Right ventricle myocardium inferior (tissue), 1 donor: Measurements from ENCODE around the gene SOX11. TPM values are rescaled to one million over a fixed set of nuclear protein-coding genes. Genes with fewer than 3 reads are reported as not detected.
"Not testable (repeated sequence)": the region's sequence is repeated elsewhere in the genome, so short reads cannot be mapped to it uniquely, and the experiment has no call there.

Experiments used
- ATAC-seq: fragments of 200-7000 bp; cut with Tn5 transposase; one replicate; pipeline ENCODE4 v1.9.1; 2020; ENCODE audit warnings: mild to moderate bottlenecking, moderate library complexity
- DNase-seq: peaks from one replicate; pipeline ENCODE4 v3.0.0; 2021; ENCODE audit errors: missing footprints
- intact Hi-C: fragments of 100-400 bp; cut with DNase I; formaldehyde crosslinking; loops from one replicate; pipeline ENCODE4 v1.11.0; 2022
- long read RNA-seq: library from polyadenylated mRNA; unstranded; transcript quantifications from one replicate; pipeline ENCODE4 v2.0.0, GENCODE V29; 2021
- total RNA-seq: library from RNA; stranded (reverse); fragmentation: NEBNext Ultra II Directional; extraction: Animal tissue kit (Norgen Biotek cat#: 25700); gene quantifications from one replicate; pipeline ENCODE4 v1.2.1, GENCODE V29; 2021
- donor health status: DM: no; HTN: yes; CAD: no; lungs with severe emphysema.

The SOX11 gene
- 1.1 TPM for total RNA-seq
- long read RNA-seq, full-length matches to known transcripts: 1 of 1 reads
- long read RNA-seq, partial matches to known transcripts: 0 of 1 reads
- long read RNA-seq, other reads (novel, unspliced or antisense): 0 of 1 reads

DNA sequence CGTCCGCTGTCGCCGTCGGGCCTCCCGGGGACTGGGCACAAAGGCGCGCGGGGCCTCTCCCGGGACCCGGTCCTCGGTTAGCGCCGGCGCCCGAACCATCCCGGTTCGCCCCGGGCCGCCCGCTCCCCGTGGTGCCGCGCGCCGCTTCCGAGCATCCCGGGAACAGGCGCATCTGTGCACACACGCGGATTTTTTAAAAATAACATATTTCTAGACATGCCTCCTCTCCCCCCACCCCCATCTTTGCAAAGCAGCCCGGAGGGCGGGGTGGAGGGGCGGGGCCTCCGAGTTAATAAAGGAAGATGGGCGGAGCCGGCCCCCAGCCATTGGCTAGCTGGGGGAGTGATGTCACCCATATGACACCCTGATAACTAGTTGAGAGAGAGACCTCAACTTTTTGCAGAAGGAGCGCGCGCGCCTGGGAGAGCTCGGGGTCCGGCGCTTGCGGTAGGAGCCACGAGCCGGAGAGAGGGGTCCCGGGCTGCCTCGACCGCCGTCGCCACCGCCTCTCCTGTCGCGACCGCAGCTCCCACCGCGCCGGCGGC lies at the start of gene SOX11:
Gene SOX11 (plus strand): TSS at position 400 of the 545 bp plus-strand sequence. CDS start 338 bp downstream, outside the sequence.
- peak; percentile 62 for ATAC-seq
- peak; percentile 71 for DNase-seq
- intact Hi-C loops: no loop called here

DNA sequence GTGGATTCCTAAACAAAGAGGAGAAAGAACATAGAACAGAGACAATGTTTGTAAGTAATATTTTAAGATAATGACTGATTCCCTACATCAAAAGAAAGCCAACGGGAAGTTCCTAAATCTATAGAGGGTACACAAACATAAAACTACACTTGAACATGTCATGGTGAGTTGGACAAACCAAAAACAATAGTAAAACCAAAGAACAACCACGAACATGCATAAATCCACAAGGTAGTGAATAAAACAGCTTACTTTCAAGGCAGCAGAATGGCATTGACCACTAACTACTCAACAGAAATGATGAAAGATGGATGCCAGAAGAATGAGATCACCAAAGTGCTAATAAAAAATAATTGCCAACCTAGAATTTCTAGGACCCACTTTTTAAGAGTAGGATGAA lies 39.5 kb upstream of the SOX11 start:
- ATAC-seq, DNase-seq, intact Hi-C loops: not testable (repeated sequence)

DNA sequence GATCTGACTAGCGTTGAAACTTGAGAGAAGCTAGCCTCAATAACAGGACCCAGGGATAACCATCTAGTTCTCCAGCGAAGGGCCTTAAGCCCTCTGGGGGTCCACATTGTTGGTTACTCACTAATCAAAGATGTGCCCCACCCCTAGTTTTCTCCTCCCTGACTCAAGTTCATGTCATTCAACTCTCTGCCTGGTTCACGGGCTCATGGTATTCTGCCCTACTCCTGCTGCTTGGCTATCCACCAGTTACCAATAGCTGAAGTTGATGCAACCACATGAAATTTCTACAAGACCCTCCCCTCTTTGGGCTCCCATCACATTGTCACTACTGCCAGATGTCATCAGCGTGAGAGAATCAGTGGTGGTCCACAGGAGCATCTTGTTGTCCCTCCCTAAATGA lies 38.4 kb upstream of the SOX11 start:
- DNase-seq, ATAC-seq, intact Hi-C loops: not testable (repeated sequence)

DNA sequence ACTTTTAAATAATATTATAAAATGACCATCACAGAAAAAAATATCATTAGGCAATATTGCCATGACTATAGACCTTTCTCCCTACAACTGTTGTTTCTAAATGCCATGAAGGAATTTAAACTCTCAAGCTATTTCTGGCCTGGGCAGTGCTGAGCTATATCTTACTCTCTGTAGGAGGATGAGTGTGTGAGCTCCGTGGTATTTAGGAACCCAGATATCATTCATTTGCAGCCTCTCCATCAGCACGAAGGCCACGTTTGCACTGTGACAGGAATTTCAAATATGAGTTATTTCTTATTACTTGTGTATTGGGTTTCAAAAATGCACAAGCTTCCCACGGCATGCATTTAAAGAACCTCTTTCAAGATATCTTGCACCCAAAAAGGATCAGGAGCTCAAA lies 35.0 kb upstream of the SOX11 start:
- ATAC-seq (no peak), DNase-seq (no peak)
- intact Hi-C loops: no loop called here

DNA sequence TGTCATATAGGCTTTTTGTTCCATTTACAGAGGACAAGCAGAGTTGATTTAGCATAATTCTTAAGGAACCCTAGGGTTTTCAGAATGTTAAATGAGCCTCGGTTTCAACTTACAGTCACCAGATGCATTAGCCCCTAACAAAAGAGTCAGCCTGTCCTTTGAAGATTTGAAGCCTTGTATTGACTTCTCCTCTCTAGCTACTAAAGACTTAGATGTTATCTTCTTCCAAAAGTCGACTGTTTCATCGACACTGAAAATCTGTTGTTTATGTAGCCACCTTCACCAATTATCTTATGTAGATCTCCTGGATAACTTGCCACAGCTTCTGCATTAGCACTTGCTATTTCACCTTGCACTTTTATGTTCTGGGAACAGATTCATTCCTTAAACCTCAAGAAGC lies 31.6 kb upstream of the SOX11 start:
- no peak for ATAC-seq
- intact Hi-C loops: no loop called here

DNA sequence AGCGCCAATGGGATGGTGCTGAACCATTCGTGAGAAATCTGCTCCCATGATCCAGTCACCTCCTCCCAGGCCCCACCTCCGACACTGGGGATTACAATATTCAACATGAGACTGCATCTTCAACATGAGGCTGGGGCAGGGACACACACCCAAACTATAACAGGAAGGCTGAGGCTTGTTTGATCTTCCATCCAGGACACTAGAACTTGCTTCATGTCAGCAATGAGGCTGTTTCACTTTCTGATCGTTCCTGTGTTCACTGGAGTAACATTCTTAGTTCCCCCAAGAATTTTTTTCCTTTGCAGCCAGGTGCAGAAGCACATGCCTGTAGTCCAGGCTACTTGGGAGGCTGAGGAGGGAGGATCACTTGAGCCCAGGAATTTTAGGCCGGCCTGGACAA lies 30.8 kb upstream of the SOX11 start:
- DNase-seq (no peak), ATAC-seq (no peak)
- intact Hi-C loops: no loop called here

More for the DNA sequence above, 31.6 kb upstream of the SOX11 start:
- no peak for DNase-seq

DNA sequence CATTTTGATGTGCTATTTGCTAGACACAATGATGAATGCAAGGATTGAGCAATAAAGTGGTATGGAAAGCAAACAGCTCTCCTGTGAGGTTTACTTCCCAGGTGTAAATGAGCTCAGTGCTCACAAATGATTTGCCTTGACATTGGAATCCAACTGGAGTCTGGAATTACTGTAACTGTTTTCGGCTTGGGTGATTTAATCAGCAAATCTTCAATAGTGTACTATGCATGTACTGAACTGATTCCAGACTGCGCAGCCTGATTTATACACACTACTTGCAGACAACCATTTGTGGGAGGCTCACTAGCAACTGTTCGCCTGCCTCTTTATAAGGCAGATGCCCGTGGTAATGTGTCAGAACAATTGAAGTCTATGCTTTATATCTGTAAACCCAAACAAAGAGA lies 27.9 kb upstream of the SOX11 start:
- ATAC-seq: no peak
- no peak for DNase-seq
- intact Hi-C loops: no loop called here

DNA sequence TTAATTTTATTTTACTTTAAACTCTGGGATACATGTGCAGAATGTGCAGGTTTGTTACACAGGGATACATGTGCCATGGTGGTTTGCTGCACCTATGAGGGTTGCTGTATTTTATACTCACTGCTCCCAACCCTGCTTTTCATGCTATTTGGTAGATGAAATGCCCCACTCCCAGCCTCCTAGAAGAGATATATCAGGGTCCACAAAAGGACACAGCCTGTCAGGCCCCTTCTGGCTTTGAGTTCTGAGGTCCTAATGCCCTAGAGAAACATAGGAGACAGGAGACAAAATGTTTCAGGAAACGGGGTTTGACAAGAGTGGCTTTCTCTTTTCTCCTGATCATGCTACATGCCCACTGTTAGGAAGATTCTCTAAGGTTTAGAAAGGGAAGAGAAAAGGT lies 27.1 kb upstream of the SOX11 start:
- intact Hi-C loops: no loop called here
- no peak for DNase-seq
- ATAC-seq: no peak

DNA sequence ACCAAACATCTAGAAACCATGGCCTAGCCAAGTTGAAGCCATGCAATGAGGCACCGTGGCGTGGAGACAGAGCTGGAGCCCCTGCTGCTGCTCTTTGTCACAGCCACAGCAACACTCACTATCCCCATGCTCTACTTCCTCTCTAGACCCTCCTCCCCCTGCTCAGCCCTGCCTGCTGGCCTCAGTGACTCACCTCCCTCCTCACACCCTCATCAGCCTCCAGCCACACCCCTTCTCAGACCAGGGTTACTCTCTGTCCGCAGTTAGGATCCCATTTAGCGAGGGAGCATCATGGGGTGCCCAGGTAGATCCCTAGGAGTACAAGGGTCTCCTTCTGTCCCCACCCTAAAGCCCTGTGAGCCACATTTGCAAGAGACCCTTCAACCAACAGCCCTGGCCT lies 25.4 kb upstream of the SOX11 start:
- intact Hi-C loops: no loop called here
- DNase-seq (no peak), ATAC-seq (no peak)

DNA sequence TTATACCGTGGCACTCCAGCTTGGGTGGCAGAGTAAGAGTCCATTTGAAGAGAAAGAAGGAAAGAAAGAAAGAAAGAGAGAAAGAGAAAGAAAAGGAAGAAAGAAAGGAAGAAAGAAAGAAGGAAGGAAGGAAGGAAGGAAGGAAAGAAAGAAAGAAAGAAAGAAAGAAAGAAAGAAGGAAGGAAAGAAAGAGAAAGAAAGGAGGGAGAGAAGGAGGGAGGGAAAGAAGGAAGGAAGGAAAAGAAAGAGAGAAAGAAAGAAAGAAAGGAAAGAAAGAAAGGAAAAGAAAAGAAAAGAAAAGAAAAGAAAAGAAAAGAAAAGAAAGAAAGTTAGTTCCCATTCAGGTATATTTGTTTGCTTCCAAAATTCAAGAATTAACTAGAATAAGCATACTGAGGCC lies 24.5 kb upstream of the SOX11 start:
- ATAC-seq, DNase-seq, intact Hi-C loops: not testable (repeated sequence)

DNA sequence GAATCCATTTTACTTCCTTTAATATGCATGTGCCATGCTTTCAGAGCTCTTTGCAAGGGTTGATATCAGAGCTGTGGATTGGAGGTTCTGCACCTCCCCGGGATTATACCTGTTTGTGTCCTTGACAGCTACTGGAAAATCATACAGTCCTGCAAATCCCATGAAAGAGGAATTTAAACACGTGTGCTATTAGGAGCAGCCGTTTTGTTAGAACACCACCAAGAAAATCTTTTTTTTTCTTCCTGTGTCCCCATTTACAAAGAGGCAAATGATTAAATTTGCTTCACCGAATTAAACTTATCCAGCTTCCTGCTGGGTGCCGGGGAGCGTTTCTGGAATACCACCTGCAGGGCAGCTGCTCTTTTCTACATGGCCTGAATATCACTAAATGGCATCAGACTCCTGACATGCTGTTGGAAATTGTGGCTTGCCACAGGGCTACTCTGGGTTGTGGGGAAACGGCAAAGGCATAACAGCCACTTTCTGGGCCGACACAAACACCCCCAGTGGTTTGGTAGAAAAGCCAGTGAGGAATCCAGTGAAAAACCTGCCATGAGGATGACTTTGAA lies 23.4 kb upstream of the SOX11 start:
- DNase-seq (no peak), ATAC-seq (no peak)
- intact Hi-C loops: no loop called here

DNA sequence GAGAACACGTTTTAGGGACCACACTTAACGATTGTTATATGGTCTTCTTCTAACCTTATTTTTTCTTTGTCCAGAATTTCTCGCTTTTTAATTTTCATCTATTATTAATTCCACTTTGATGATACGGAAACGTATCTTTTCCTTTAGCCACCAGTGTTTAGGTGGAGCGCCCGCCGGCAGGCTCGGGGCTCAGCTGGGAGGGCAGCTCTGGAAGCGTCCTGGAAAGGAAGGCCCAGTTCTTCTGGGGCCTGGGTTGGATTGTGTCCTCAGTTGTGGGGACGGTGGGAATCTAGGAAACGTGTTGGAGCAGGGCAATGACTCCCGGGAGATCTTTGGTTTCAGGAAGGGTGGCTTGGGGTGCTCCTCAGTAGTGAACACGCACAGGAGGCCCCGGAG lies 19.4 kb upstream of the SOX11 start:
- intact Hi-C loops: loop anchor here (10.0 kb wide), 1 partner anchor 278 kb away; no protein-coding TSS in a partner anchor
- ATAC-seq (no peak), DNase-seq (no peak)

DNA sequence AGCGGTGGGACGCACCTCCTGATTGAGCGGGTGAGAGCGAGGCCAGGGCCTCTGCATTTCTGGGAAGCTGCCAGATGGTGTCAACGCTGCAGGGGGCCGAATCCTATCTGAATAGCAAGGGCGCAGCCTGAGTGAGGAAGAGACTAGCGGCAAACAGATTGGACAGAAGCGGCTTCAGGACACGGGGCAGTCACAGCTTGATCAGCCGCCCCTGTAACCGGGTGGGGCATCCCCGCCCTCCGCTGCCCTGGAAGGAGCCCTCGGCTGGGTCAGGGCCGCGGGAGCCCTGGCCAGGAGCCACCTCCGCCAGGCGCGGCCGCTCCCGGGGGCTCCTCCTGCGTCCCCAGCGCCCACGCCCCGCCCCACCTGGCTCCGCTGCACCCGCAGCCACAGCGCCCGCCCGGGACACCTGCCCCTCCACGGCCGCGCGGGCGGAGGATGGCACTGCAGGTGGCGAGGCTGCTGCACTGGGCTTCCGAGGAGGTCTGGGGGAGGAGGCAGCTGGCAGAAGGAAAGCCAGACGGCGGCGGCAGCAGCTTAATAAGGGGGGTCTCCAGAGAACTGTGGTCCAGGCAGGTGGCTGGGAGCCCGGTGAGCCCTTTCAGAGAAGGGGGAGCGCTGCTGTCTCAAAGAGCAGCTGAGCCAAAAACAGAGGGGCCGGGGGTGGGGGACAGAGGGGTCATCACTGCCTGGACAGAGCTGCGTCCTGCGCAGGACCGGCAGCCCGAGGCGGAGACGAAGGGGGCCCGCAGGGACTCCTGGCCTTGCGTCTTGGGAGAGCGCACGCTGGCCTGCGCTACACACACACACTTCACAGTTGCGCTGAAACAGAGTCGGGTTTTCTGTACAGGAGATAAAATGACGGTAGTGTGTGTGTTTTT lies 18.8 kb upstream of the SOX11 start:
- no peak for ATAC-seq
- intact Hi-C loops: loop anchor here (10.0 kb wide), 1 partner anchor 279 kb away; no protein-coding TSS in a partner anchor
- DNase-seq: no peak

DNA sequence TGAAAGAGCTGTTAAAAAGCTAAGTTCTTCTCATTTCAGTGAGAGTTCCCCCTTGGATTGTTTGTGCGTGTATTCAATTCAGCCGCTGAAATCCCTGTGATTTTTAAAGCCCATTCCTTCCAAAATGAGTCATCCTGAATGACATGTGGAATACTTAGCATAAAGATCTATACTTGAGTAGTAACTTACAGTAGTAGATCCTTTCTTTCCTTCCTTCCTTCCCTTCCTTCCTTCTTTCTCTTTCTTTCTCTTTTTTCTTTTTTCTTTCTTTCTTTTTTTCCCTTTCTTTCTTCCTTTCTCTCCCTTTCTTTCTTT lies 18.2 kb upstream of the SOX11 start:
- intact Hi-C loops: loop anchor here (10.0 kb wide), 1 partner anchor 279 kb away; no protein-coding TSS in a partner anchor
- DNase-seq (no peak), ATAC-seq (no peak)

DNA sequence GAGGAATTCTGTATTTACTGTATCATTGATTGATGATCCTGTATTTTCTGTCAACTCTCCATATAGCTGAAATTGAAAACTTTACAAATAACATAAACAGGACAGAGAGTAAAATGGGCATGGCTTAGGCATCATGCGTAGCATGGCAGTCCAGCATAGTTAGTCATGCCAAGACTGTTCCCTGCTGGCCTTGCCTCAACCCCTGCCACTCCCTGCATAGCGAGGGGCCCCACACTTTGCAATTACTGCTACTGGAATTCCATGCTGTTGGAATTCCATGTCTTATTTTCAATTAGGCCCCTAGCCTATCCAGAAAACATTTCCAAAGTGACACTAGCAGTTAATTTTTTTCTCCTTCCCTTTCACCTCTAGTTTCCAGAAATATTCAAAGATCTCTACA lies 15.1 kb upstream of the SOX11 start:
- intact Hi-C loops: loop anchor here (10.0 kb wide), 1 partner anchor 282 kb away; no protein-coding TSS in a partner anchor
- DNase-seq (no peak), ATAC-seq (no peak)

DNA sequence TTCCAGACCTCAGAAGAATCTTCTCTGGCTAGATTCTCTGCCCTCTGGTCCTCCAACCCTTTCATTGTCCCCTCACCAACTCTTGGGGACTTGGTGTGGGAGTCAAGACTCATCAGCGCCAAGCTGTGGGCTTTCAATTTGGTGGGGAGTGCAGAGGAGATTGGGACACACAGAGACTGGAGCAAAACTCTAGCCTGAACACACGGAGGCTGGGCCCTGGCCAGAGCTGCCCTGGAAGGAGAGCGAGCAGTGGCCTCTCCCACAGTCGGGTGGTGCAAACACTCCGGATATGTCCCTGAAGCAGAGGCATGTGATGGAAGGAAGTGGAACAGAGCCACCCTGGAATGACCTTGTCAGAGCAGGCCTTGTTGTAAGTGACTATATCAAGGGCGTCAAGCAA lies 8.7 kb upstream of the SOX11 start:
- ATAC-seq: no peak
- peak; percentile 44 for DNase-seq
- intact Hi-C loops: no loop called here

DNA sequence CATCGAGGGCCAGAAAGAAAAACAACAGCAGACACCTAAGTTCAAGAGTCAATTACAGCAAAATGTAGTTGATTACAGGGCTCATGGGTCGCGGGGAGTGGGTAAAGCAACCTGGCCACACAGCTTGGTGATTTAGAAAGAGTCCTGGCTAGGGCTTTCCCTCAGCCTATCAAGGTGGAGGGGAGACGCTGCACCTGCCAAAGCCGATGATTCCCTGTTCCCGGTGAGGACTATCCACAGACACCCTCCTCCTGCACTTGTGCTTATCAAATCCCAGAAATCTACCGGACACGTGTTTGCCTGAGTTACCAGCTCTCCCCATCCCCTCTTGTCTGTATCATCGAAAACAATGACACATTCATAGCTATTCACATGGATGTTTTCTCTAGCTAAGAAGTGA lies 7.0 kb upstream of the SOX11 start:
- no peak for ATAC-seq
- intact Hi-C loops: no loop called here

DNA sequence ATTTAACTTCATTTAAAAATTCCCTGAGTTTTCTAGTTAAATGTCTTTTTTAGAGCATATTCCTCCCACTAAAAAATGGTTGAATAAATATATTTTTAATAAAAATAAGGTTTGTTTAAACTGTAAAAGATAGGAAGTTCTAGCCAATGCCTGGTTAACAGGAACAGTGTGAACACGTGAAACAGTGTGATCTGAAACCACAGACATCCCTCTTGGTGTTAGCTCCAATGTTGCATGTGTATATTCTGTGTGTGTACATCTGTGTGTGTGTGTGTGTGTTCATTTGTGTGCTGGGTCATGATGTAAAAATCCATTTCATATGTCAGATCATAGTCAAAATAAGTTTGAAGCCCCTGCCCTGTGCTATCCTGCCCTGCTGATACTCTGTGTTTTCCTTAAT lies 6.1 kb upstream of the SOX11 start:
- DNase-seq: no peak
- intact Hi-C loops: no loop called here
- ATAC-seq: no peak

More for the DNA sequence above, 7.0 kb upstream of the SOX11 start:
- DNase-seq: no peak

DNA sequence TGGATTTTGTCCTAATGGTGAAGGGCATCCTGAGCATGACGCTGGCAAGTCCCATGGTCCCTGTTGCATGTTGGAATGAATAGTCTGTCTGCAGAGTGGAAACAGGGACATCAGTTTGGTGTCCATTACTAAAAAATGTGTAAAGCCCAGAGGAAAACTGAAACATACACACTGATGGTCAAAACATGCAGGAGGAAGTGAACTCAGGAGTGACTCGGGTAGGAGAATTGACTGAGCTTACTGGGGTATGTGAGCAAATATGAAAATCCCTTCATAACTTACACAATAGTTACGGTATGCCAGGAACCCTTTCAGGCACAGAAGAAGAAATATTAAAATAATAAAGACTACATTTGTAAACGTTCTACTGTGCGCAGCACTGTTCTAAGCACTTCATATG lies 5.6 kb upstream of the SOX11 start:
- intact Hi-C loops: no loop called here
- DNase-seq: no peak
- no peak for ATAC-seq

DNA sequence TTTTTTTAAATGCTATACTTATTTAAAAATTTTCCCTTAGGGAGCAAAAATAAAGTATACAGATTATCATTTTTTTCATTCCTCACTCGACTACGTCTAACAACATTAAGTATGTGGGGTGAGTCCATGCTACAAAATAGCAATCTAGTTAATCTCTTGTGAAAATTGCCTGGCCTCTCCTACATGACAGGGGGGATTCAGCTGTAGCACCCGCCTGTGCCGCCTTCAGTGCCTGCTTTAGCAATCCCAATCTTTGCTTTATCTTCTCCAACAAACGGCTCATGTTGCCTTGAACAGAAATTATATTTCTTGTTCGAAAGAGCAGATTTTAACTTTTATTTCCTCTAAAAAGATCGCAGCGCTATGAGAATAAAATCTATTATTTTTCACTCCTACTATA lies 2.4 kb upstream of the SOX11 start:
- ATAC-seq (no peak), DNase-seq (no peak)
- intact Hi-C loops: no loop called here
